DOHH2 (cell line): Measurements from ENCODE around the gene CGB2.
A peak's percentile ranks its signal among the peaks of the same experiment; 100 is the strongest.

Source experiments
- EZH2phosphoT487 ChIP-seq: fragments of 200-600 bp; sonication (generic); IDR thresholded peaks from 2 replicates; pipeline ENCODE4 v1.6.1; 2017; ENCODE audit warnings: borderline replicate concordance, mild to moderate bottlenecking, antibody characterized with exemption, low read length, moderate library complexity, mixed read lengths
- TF ChIP-seq, protein P1 (sequence below): fragments of 200-600 bp; sonication (generic); IDR thresholded peaks from one replicate; pipeline ENCODE4 v1.5.1; 2014; ENCODE audit warnings: antibody characterized with exemption, mild to moderate bottlenecking, low read depth, low read length; ENCODE audit not compliant: poor library complexity, severe bottlenecking

DNA sequence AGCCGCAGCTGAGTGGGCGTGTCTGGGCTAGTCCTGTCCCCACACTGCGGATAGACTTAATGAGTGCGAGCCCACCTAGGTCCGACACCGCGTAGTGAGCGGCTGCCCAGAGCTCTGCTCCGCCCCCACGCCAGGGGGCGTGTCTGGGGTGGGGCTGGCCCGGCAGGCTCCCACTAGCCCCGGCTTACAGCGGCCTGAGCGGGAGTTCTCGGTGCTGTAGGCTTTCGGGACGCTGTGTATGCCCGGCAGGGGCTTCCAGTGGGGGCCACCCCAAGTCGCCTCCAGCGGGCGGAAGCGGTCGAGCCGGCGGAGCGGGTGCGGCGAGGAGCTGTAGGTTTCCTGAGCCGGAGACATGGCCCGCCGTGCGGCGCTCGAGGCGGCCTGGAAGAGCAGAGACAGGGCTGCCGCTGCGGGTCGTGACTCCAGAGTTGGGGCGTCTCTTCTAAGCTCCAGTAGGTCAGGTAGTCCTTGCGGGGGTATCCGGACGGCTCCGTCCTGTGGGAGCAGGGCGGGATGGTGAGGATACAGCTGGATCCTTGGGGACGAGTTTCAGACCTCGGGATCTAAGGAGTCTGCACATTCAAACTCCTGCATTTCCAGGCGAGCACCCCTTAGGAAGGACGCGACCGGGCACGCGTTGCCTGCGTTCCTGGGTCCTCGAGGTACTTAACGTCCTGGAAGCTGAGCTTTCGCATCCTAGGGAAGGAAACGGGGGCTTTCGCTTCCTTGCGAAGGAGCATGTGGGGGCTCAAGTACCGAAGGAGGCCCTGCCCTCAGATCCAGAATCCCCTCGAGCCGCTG lies 24.6 kb downstream of the CGB2 start:
- TF ChIP-seq, protein P1, sequence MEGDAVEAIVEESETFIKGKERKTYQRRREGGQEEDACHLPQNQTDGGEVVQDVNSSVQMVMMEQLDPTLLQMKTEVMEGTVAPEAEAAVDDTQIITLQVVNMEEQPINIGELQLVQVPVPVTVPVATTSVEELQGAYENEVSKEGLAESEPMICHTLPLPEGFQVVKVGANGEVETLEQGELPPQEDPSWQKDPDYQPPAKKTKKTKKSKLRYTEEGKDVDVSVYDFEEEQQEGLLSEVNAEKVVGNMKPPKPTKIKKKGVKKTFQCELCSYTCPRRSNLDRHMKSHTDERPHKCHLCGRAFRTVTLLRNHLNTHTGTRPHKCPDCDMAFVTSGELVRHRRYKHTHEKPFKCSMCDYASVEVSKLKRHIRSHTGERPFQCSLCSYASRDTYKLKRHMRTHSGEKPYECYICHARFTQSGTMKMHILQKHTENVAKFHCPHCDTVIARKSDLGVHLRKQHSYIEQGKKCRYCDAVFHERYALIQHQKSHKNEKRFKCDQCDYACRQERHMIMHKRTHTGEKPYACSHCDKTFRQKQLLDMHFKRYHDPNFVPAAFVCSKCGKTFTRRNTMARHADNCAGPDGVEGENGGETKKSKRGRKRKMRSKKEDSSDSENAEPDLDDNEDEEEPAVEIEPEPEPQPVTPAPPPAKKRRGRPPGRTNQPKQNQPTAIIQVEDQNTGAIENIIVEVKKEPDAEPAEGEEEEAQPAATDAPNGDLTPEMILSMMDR: peak; percentile 23
- TF ChIP-seq EZH2phosphoT487: peak; percentile 91
